Peyer's patch (tissue), 4 donors: ENCODE results near the gene RARA.

Experiments used
- POLR2A ChIP-seq, 2 donors: fragments of 450-650 bp; IDR thresholded peaks; one replicate each; pipeline ENCODE4 v1.5.1; 2017; ENCODE audit warnings: antibody characterized with exemption in 2 of 2, mild to moderate bottlenecking in 2 of 2, moderate library complexity in 2 of 2
- TF ChIP-seq, protein P1 (sequence below), 6 experiments: fragments of 450-650 bp in 4 of 6; fragments of 200-600 bp in 2 of 6; sonication (generic) in 1 of 6; IDR thresholded peaks; one replicate each; pipeline ENCODE4 v1.5.1; 2017 to 2019; ENCODE audit warnings: antibody characterized with exemption in 6 of 6, mild to moderate bottlenecking in 3 of 6, moderate library complexity in 1 of 6

DNA sequence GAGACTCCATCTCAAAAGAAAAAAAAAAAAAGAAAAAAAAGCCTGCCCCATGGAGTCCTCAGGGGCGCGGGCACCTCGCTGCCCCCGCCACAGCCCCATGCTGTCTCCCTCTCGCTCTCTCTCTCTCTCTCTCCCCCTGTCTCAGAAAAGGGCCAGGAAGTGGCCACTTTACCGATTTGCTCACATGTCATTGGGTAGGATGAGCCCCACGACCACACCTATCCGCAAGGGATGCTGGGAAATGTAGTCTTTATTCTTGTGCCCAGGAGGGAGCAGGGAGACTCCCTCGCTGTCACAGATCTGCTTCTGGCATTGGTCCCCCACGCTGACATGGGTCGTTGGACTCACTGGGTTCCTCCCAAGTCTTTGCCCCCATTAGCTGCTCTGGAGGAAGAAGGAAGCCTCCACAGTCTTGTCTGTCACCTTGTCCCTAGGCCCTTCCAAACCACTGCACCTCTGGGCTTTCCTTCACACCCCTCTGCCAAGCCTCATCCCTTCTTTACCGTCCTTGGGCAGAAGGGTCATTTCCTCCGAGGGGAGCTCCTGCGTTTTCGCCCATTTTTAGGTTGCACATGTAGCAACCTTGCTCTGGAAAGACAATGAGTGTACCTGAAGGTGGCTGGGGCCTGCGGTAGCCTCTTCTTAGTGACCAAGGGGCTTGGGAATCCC is 62.4 kb downstream of the RARA start:
- TF ChIP-seq, protein P1, sequence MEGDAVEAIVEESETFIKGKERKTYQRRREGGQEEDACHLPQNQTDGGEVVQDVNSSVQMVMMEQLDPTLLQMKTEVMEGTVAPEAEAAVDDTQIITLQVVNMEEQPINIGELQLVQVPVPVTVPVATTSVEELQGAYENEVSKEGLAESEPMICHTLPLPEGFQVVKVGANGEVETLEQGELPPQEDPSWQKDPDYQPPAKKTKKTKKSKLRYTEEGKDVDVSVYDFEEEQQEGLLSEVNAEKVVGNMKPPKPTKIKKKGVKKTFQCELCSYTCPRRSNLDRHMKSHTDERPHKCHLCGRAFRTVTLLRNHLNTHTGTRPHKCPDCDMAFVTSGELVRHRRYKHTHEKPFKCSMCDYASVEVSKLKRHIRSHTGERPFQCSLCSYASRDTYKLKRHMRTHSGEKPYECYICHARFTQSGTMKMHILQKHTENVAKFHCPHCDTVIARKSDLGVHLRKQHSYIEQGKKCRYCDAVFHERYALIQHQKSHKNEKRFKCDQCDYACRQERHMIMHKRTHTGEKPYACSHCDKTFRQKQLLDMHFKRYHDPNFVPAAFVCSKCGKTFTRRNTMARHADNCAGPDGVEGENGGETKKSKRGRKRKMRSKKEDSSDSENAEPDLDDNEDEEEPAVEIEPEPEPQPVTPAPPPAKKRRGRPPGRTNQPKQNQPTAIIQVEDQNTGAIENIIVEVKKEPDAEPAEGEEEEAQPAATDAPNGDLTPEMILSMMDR (IDR thresholded peaks at IDR 0.05) = no peak
- no peak for TF ChIP-seq POLR2A (IDR thresholded peaks at IDR 0.05)
